HG02610 (cell line): Measurements from ENCODE around the gene CACNA1C.

ENCODE experiments used
- ATAC-seq: cut with Tn5 transposase; IDR thresholded peaks from one replicate; pipeline ENCODE4 v1.9.1; 2021; ENCODE audit warnings: mild to moderate bottlenecking, moderate library complexity; ENCODE audit not compliant: unreplicated experiment

The CACNA1C gene

GRCh38 chr12:2290516-2291065 lies 237.8 kb downstream of the CACNA1C start:
- ATAC-seq = no peak

GRCh38 chr12:2291182-2291832 lies 238.5 kb downstream of the CACNA1C start:
- no peak for ATAC-seq

GRCh38 chr12:2291947-2292346 lies 239.2 kb downstream of the CACNA1C start:
- no peak for ATAC-seq

- ATAC-seq = no peak
Measured at GRCh38 chr12:2292560-2292959, 239.8 kb downstream of the CACNA1C start.

- no peak for ATAC-seq
Measured at GRCh38 chr12:2294651-2295475, 242.1 kb downstream of the CACNA1C start.

- no peak for ATAC-seq
Measured at GRCh38 chr12:2295941-2296461, 243.2 kb downstream of the CACNA1C start.

- ATAC-seq = no peak
Measured at GRCh38 chr12:2297004-2297403, 244.2 kb downstream of the CACNA1C start.

- ATAC-seq = no peak
Measured at GRCh38 chr12:2297658-2298057, 244.9 kb downstream of the CACNA1C start.

GRCh38 chr12:2298556-2299200 lies 245.9 kb downstream of the CACNA1C start:
- ATAC-seq = no peak

- ATAC-seq = no peak
Measured at GRCh38 chr12:2299206-2299605, 246.4 kb downstream of the CACNA1C start.

- no peak for ATAC-seq
Measured at GRCh38 chr12:2300168-2300567, 247.4 kb downstream of the CACNA1C start.

- no peak for ATAC-seq
Measured at GRCh38 chr12:2300886-2301285, 248.1 kb downstream of the CACNA1C start.

GRCh38 chr12:2301531-2302461 lies 249.0 kb downstream of the CACNA1C start:
- no peak for ATAC-seq

GRCh38 chr12:2302711-2303580 lies 250.2 kb downstream of the CACNA1C start:
- ATAC-seq = no peak

GRCh38 chr12:2304223-2304622 lies 251.4 kb downstream of the CACNA1C start:
- no peak for ATAC-seq

- no peak for ATAC-seq
Measured at GRCh38 chr12:2306012-2306411, 253.2 kb downstream of the CACNA1C start.

GRCh38 chr12:2306735-2307134 lies 253.9 kb downstream of the CACNA1C start:
- no peak for ATAC-seq

- no peak for ATAC-seq
Measured at GRCh38 chr12:2307550-2307949, 254.8 kb downstream of the CACNA1C start.

- no peak for ATAC-seq
Measured at GRCh38 chr12:2309647-2310046, 256.9 kb downstream of the CACNA1C start.
